ENCODE data around the gene VWA2.

DNA sequence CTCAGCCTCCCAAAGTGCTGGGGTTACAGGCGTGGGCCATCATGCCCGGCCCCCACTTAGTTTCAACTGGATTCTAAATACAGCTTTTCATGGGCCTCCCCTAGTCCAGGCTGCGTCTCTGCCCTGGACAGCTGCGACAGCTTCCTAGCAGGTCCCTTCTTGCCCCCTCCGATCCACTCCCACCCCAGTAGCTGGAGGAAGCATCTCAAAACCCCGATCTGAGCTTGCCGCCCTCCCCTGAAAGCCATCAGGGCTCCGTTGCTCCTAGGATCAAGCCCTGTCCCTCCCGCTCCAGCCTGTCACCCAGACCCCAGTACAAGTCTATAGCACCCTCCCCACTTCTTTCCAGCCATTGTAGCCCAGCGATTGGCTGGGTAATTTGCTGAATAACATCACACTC lies 64.5 kb downstream of the VWA2 start:
- TF ChIP-seq, protein P1, sequence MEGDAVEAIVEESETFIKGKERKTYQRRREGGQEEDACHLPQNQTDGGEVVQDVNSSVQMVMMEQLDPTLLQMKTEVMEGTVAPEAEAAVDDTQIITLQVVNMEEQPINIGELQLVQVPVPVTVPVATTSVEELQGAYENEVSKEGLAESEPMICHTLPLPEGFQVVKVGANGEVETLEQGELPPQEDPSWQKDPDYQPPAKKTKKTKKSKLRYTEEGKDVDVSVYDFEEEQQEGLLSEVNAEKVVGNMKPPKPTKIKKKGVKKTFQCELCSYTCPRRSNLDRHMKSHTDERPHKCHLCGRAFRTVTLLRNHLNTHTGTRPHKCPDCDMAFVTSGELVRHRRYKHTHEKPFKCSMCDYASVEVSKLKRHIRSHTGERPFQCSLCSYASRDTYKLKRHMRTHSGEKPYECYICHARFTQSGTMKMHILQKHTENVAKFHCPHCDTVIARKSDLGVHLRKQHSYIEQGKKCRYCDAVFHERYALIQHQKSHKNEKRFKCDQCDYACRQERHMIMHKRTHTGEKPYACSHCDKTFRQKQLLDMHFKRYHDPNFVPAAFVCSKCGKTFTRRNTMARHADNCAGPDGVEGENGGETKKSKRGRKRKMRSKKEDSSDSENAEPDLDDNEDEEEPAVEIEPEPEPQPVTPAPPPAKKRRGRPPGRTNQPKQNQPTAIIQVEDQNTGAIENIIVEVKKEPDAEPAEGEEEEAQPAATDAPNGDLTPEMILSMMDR (tag by site-specific recombination; IDR thresholded peaks at IDR 0.05): no peak
- TF ChIP-seq ZSCAN23 (tag by site-specific recombination; IDR thresholded peaks at IDR 0.05): no peak
- TF ChIP-seq REST (tag by site-specific recombination; IDR thresholded peaks at IDR 0.05): no peak
- TF ChIP-seq, protein P2, sequence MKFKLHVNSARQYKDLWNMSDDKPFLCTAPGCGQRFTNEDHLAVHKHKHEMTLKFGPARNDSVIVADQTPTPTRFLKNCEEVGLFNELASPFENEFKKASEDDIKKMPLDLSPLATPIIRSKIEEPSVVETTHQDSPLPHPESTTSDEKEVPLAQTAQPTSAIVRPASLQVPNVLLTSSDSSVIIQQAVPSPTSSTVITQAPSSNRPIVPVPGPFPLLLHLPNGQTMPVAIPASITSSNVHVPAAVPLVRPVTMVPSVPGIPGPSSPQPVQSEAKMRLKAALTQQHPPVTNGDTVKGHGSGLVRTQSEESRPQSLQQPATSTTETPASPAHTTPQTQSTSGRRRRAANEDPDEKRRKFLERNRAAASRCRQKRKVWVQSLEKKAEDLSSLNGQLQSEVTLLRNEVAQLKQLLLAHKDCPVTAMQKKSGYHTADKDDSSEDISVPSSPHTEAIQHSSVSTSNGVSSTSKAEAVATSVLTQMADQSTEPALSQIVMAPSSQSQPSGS (tag by site-specific recombination; IDR thresholded peaks at IDR 0.05; ENCODE audit: low read depth): no peak
- TF ChIP-seq ZNF112 (tag by site-specific recombination; IDR thresholded peaks at IDR 0.05): no peak
- TF ChIP-seq ZNF239 (tag by site-specific recombination; IDR thresholded peaks at IDR 0.05): no peak
- no peak for TF ChIP-seq ZNF184 (tag by site-specific recombination; IDR thresholded peaks at IDR 0.05)
- TF ChIP-seq, protein P3, sequence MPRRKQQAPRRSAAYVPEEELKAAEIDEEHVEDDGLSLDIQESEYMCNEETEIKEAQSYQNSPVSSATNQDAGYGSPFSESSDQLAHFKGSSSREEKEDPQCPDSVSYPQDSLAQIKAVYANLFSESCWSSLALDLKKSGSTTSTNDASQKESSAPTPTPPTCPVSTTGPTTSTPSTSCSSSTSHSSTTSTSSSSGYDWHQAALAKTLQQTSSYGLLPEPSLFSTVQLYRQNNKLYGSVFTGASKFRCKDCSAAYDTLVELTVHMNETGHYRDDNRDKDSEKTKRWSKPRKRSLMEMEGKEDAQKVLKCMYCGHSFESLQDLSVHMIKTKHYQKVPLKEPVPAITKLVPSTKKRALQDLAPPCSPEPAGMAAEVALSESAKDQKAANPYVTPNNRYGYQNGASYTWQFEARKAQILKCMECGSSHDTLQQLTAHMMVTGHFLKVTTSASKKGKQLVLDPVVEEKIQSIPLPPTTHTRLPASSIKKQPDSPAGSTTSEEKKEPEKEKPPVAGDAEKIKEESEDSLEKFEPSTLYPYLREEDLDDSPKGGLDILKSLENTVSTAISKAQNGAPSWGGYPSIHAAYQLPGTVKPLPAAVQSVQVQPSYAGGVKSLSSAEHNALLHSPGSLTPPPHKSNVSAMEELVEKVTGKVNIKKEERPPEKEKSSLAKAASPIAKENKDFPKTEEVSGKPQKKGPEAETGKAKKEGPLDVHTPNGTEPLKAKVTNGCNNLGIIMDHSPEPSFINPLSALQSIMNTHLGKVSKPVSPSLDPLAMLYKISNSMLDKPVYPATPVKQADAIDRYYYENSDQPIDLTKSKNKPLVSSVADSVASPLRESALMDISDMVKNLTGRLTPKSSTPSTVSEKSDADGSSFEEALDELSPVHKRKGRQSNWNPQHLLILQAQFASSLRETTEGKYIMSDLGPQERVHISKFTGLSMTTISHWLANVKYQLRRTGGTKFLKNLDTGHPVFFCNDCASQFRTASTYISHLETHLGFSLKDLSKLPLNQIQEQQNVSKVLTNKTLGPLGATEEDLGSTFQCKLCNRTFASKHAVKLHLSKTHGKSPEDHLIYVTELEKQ (tag by site-specific recombination; IDR thresholded peaks at IDR 0.05; ENCODE audit: borderline replicate concordance): no peak
- no peak for TF ChIP-seq YY1 (tag by site-specific recombination; IDR thresholded peaks at IDR 0.05)
- TF ChIP-seq HOXA7 (CRISPR knock-in tag; IDR thresholded peaks at IDR 0.05; ENCODE audit: borderline replicate concordance): no peak
- no peak for TF ChIP-seq ZNF529 (tag by site-specific recombination; IDR thresholded peaks at IDR 0.05; ENCODE audit: insufficient replicate concordance)
- TF ChIP-seq, protein P4, sequence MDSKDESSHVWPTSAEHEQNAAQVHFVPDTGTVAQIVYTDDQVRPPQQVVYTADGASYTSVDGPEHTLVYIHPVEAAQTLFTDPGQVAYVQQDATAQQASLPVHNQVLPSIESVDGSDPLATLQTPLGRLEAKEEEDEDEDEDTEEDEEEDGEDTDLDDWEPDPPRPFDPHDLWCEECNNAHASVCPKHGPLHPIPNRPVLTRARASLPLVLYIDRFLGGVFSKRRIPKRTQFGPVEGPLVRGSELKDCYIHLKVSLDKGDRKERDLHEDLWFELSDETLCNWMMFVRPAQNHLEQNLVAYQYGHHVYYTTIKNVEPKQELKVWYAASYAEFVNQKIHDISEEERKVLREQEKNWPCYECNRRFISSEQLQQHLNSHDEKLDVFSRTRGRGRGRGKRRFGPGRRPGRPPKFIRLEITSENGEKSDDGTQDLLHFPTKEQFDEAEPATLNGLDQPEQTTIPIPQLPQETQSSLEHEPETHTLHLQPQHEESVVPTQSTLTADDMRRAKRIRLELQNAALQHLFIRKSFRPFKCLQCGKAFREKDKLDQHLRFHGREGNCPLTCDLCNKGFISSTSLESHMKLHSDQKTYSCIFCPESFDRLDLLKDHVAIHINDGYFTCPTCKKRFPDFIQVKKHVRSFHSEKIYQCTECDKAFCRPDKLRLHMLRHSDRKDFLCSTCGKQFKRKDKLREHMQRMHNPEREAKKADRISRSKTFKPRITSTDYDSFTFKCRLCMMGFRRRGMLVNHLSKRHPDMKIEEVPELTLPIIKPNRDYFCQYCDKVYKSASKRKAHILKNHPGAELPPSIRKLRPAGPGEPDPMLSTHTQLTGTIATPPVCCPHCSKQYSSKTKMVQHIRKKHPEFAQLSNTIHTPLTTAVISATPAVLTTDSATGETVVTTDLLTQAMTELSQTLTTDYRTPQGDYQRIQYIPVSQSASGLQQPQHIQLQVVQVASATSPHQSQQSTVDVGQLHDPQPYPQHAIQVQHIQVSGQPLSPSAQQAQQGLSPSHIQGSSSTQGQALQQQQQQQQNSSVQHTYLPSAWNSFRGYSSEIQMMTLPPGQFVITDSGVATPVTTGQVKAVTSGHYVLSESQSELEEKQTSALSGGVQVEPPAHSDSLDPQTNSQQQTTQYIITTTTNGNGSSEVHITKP (tag by site-specific recombination; IDR thresholded peaks at IDR 0.05): no peak
